ENCODE measurements around the gene GNA14. TPM values are rescaled to one million over a fixed set of nuclear protein-coding genes. Genes with fewer than 3 reads are reported as not detected.
"Not testable (repeated sequence)": the region's sequence is repeated elsewhere in the genome, so short reads cannot be mapped to it uniquely, and the experiment has no call there.

The GNA14 gene
- total RNA-seq, 2 experiments from 2014 or later = not detected

- intact Hi-C loops (cut with micrococcal nuclease) = no loop called here
- POLR2A ChIA-PET = no interaction called here
- CTCF ChIA-PET = interaction anchor here (0.5 to 3.0 kb wide), 4 partner anchors 10 to 453 kb away, joined by 3 to 14 read pairs (median 8); no protein-coding TSS in a partner anchor
- Mint-ChIP-seq H3K4me1 (ENCODE audit: low read depth) (no peaks in the 10 kb centered on the region), H3K27ac (no peak overlapping the region), H3K9me3 (peaks cover 2% of the 10 kb centered on the region), H3K4me3 (no peak overlapping the region), H3K27me3 (no peaks in the 10 kb centered on the region), H3K36me3 (no peaks in the 10 kb centered on the region)
- no peak for DNase-seq
Measured at GRCh38 chr9:77423841-77424240, 224.3 kb downstream of the GNA14 start.

DNA sequence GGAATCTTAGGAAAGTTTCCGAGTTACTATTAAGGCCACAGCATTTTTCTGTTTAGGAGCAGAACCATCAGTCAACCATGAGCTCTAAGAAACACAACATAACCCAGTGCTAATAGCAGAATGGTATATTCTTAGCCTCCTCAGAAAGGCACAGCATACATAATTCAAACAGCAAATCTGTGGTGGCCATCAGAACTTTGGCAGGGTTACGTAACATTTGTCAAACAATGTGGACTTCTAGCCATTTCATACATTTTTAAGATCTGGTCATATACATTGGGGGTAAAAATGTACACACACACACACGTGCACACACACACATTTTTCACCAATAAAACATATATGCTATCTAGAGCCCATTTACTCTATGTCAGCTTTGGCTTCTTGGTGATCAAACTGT lies 225.2 kb downstream of the GNA14 start:
- POLR2A ChIA-PET = no interaction called here
- H3K27me3 Mint-ChIP-seq = no peaks in the 10 kb centered on the region
- no peak overlapping the region for H3K4me3 Mint-ChIP-seq
- no peak overlapping the region for H3K27ac Mint-ChIP-seq
- H3K9me3 Mint-ChIP-seq = peaks cover 2% of the 10 kb centered on the region
- intact Hi-C loops (cut with micrococcal nuclease) = no loop called here
- no peaks in the 10 kb centered on the region for H3K4me1 Mint-ChIP-seq (ENCODE audit: low read depth)
- no peak for DNase-seq
- CTCF ChIA-PET = interaction anchor here (1.2 to 3.0 kb wide), 3 partner anchors 9 to 34 kb away, joined by 3 to 14 read pairs (median 11); no protein-coding TSS in a partner anchor
- no peaks in the 10 kb centered on the region for H3K36me3 Mint-ChIP-seq

DNA sequence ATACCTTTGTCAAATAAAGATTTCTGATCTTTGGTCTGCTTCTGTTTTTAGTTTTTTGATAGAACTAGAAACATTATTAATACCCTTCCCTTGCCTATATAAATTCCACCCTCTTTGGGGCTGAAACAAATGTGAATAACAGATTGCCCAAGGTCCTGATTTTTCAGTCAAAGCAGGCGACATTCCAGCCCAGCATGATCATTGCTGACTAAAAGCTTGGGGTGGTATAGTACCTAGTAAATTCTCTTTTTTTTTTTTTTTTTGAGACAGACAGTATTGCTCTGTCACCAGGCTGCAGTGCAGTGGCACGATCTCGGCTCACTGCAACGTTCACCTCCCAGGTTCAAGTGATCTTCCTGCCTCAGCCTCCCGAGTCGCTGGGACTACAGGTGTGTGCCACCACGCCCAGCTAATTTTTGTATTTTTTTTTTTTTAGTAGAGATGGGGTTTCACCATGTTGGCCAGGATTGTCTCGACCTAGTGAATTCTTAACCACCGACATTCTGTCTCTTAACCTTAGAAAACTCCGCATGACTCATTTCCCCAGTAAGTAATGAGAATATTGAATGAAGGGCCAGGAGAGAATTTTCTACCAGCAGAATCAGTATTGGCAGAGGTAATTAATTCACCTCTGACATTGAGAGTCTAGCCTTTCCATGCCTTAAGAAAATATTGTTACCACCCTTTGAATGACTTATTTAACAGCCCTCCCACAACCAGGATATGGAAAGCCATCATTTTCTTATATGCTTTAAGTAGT lies 226.4 kb downstream of the GNA14 start:
- POLR2A ChIA-PET = no interaction called here
- intact Hi-C loops (cut with micrococcal nuclease) = no loop called here
- no peaks in the 10 kb centered on the region for H3K27me3 Mint-ChIP-seq
- peaks cover 2% of the 10 kb centered on the region for H3K36me3 Mint-ChIP-seq
- H3K9me3 Mint-ChIP-seq = peaks cover 2% of the 10 kb centered on the region
- CTCF ChIA-PET = no interaction called here
- DNase-seq = no peak
- H3K27ac Mint-ChIP-seq = no peak overlapping the region
- no peak overlapping the region for H3K4me3 Mint-ChIP-seq
- no peaks in the 10 kb centered on the region for H3K4me1 Mint-ChIP-seq (ENCODE audit: low read depth)

DNA sequence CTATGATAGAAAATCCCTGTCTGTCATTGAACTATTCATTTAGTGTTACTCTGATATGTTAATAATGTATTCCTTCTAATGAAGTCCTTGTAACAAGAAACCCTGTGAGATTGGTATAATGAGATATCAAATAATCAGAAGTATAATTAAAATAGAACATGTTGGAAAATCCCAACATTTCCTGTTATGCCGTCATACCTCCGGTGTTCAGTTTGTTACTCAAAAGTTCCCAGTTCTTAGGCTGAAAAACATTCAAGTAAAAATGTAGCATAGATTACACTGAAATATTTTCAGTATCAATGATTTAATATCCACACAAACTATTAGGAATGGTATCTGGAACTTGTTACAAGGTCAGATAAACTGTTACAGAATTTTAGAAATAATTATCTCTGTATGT lies 227.5 kb downstream of the GNA14 start:
- POLR2A ChIA-PET = no interaction called here

DNA sequence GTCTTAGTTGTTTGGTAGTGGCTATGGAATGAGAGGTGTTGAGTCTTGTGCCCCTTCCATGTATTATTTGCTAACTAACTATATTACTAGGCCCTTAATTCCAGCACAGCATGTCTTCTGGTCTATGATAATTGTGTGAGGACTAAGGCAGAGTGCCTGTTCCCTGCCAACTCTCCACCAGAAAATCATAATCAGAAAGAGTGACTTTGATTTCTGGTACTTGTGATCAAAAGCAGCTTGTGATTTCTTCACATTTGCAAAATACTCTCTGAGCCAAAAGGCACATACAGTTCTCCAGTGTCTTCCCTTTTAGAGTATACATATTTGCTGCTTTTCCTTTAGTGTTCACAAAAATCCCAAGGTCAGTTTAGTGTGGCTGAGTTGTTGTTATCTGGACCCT lies 229.9 kb downstream of the GNA14 start:
- intact Hi-C loops (cut with micrococcal nuclease) = no loop called here
- no peak for DNase-seq
- H3K27ac Mint-ChIP-seq = no peak overlapping the region

More for the DNA sequence above, 227.5 kb downstream of the GNA14 start:
- no peak for DNase-seq
- no peaks in the 10 kb centered on the region for H3K4me1 Mint-ChIP-seq (ENCODE audit: low read depth)
- CTCF ChIA-PET = no interaction called here
- peaks cover 2% of the 10 kb centered on the region for H3K9me3 Mint-ChIP-seq
- intact Hi-C loops (cut with micrococcal nuclease) = no loop called here
- H3K4me3 Mint-ChIP-seq = no peak overlapping the region
- no peak overlapping the region for H3K27ac Mint-ChIP-seq
- no peaks in the 10 kb centered on the region for H3K27me3 Mint-ChIP-seq
- peaks cover 2% of the 10 kb centered on the region for H3K36me3 Mint-ChIP-seq

DNA sequence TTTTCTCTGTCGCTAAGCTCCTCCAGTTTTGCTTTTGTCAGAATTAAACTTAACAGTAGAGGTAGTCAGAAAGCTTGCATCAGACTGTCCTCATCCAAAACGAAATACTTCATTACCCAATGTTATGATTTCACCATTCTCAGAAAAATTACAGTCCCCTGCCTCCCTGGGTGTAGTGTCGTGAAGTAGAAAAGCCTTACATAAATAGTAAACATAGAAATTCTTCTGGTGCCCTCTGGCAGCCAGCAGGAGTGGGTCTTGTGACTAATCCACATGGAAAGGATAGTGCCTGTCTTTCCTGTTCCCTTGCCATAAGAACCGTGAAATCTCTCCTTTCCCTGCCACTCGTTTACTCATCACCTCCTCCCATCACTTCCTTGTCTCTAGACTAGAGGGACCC lies 230.6 kb downstream of the GNA14 start:
- H3K4me1 Mint-ChIP-seq (ENCODE audit: low read depth) = no peaks in the 10 kb centered on the region
- POLR2A ChIA-PET = no interaction called here
- CTCF ChIA-PET = interaction anchor here (0.9 kb wide), 1 partner anchor 40 kb away, joined by 3 read pairs; no protein-coding TSS in a partner anchor

More for the DNA sequence above, 229.9 kb downstream of the GNA14 start:
- peaks cover 3% of the 10 kb centered on the region for H3K9me3 Mint-ChIP-seq
- CTCF ChIA-PET = interaction anchor here (1.0 kb wide), 1 partner anchor 38 kb away, joined by 3 read pairs; no protein-coding TSS in a partner anchor
- no peaks in the 10 kb centered on the region for H3K27me3 Mint-ChIP-seq
- peaks cover 2% of the 10 kb centered on the region for H3K36me3 Mint-ChIP-seq
- POLR2A ChIA-PET = no interaction called here
- no peak overlapping the region for H3K4me3 Mint-ChIP-seq
- no peaks in the 10 kb centered on the region for H3K4me1 Mint-ChIP-seq (ENCODE audit: low read depth)

GRCh38 chr9:77408521-77408920 lies 239.6 kb downstream of the GNA14 start:
- intact Hi-C loops (cut with micrococcal nuclease) = not testable (repeated sequence)
- peaks cover 11% of the 10 kb centered on the region for H3K9me3 Mint-ChIP-seq

More for the DNA sequence above, 230.6 kb downstream of the GNA14 start:
- no peak overlapping the region for H3K27ac Mint-ChIP-seq
- H3K27me3 Mint-ChIP-seq = no peaks in the 10 kb centered on the region
- peaks cover 2% of the 10 kb centered on the region for H3K36me3 Mint-ChIP-seq
- DNase-seq = no peak
- intact Hi-C loops (cut with micrococcal nuclease) = no loop called here
- no peak overlapping the region for H3K4me3 Mint-ChIP-seq
- H3K9me3 Mint-ChIP-seq = peaks cover 3% of the 10 kb centered on the region

GRCh38 chr9:77403239-77403638 lies 244.9 kb downstream of the GNA14 start:
- Mint-ChIP-seq H3K4me3 (no peak overlapping the region), H3K27ac (no peak overlapping the region), H3K27me3 (no peaks in the 10 kb centered on the region), H3K4me1 (ENCODE audit: low read depth) (no peaks in the 10 kb centered on the region), H3K36me3 (peaks cover 27% of the 10 kb centered on the region), H3K9me3 (no peaks in the 10 kb centered on the region)
- no peak for DNase-seq
- ChIA-PET POLR2A (no interaction called here), CTCF (no interaction called here)
- intact Hi-C loops (cut with micrococcal nuclease) = no loop called here

More at GRCh38 chr9:77408521-77408920, 239.6 kb downstream of the GNA14 start:
- CTCF ChIA-PET; H3K4me3 Mint-ChIP-seq; H3K4me1 Mint-ChIP-seq (ENCODE audit: low read depth); POLR2A ChIA-PET; DNase-seq; H3K27ac Mint-ChIP-seq; H3K27me3 Mint-ChIP-seq: not testable (repeated sequence)
- H3K36me3 Mint-ChIP-seq = peaks cover 31% of the 10 kb centered on the region

GRCh38 chr9:77402286-77402685 lies 245.8 kb downstream of the GNA14 start:
- Mint-ChIP-seq H3K27me3 (no peaks in the 10 kb centered on the region), H3K4me3 (no peak overlapping the region), H3K9me3 (no peaks in the 10 kb centered on the region), H3K27ac (no peak overlapping the region), H3K36me3 (peaks cover 22% of the 10 kb centered on the region), H3K4me1 (ENCODE audit: low read depth) (no peaks in the 10 kb centered on the region)
- intact Hi-C loops (cut with micrococcal nuclease) = no loop called here
- ChIA-PET CTCF (no interaction called here), POLR2A (no interaction called here)
- no peak for DNase-seq

GRCh38 chr9:77399964-77400363 lies 248.2 kb downstream of the GNA14 start:
- Mint-ChIP-seq H3K4me3 (no peak overlapping the region), H3K27ac (no peak overlapping the region), H3K9me3 (no peaks in the 10 kb centered on the region), H3K36me3 (peaks cover 8% of the 10 kb centered on the region), H3K4me1 (ENCODE audit: low read depth) (no peaks in the 10 kb centered on the region), H3K27me3 (no peaks in the 10 kb centered on the region)
- ChIA-PET CTCF (no interaction called here), POLR2A (no interaction called here)
- intact Hi-C loops (cut with micrococcal nuclease) = no loop called here
- no peak for DNase-seq

GRCh38 chr9:77398581-77398980 lies 249.5 kb downstream of the GNA14 start:
- CTCF ChIA-PET; H3K27ac Mint-ChIP-seq; H3K9me3 Mint-ChIP-seq; H3K4me3 Mint-ChIP-seq; intact Hi-C loops (cut with micrococcal nuclease); POLR2A ChIA-PET; H3K4me1 Mint-ChIP-seq (ENCODE audit: low read depth); H3K27me3 Mint-ChIP-seq; H3K36me3 Mint-ChIP-seq; DNase-seq: not testable (repeated sequence)

GRCh38 chr9:77392328-77392727 lies 255.8 kb downstream of the GNA14 start:
- no peak for DNase-seq
- ChIA-PET POLR2A (no interaction called here), CTCF (no interaction called here)
- intact Hi-C loops (cut with micrococcal nuclease) = no loop called here
- H3K27ac Mint-ChIP-seq = no peak overlapping the region
- H3K36me3 Mint-ChIP-seq = peaks cover 11% of the 10 kb centered on the region
- no peaks in the 10 kb centered on the region for H3K27me3 Mint-ChIP-seq
- no peaks in the 10 kb centered on the region for H3K4me1 Mint-ChIP-seq (ENCODE audit: low read depth)
- H3K9me3 Mint-ChIP-seq = no peaks in the 10 kb centered on the region
- no peak overlapping the region for H3K4me3 Mint-ChIP-seq

GRCh38 chr9:77391834-77392233 lies 256.3 kb downstream of the GNA14 start:
- no peaks in the 10 kb centered on the region for H3K27me3 Mint-ChIP-seq
- H3K4me1 Mint-ChIP-seq (ENCODE audit: low read depth) = no peaks in the 10 kb centered on the region
- H3K9me3 Mint-ChIP-seq = no peaks in the 10 kb centered on the region
- intact Hi-C loops (cut with micrococcal nuclease) = no loop called here
- DNase-seq = no peak
- H3K27ac Mint-ChIP-seq = no peak overlapping the region
- ChIA-PET CTCF (no interaction called here), POLR2A (no interaction called here)
- H3K36me3 Mint-ChIP-seq = peaks cover 11% of the 10 kb centered on the region
- H3K4me3 Mint-ChIP-seq = no peak overlapping the region
